ENCODE measurements around the gene FIGNL1. TPM values are rescaled to one million over a fixed set of nuclear protein-coding genes. Genes with fewer than 3 reads are reported as not detected.
A peak's percentile ranks its signal among the peaks of the same experiment; 100 is the strongest.

FIGNL1 gene
- total RNA-seq, 1 experiment from 2014 or later, result 37.9 TPM

GRCh38 chr7:50428911-50429310 is 21.2 kb downstream of the FIGNL1 start:
- no peak for DNase-seq (ENCODE audit: low read depth)

- no peak for DNase-seq (ENCODE audit: low read depth)
Observed at GRCh38 chr7:50427518-50427917, 22.6 kb downstream of the FIGNL1 start.

GRCh38 chr7:50426280-50427045 is 23.7 kb downstream of the FIGNL1 start:
- no peak for DNase-seq (ENCODE audit: low read depth)

- DNase-seq (ENCODE audit: low read depth), result no peak
Observed at GRCh38 chr7:50425318-50425717, 24.8 kb downstream of the FIGNL1 start.

- no peak for DNase-seq (ENCODE audit: low read depth)
Observed at GRCh38 chr7:50423860-50424259, 26.3 kb downstream of the FIGNL1 start.

- no peak for DNase-seq (ENCODE audit: low read depth)
Observed at GRCh38 chr7:50422858-50423257, 27.3 kb downstream of the FIGNL1 start.

- no peak for DNase-seq (ENCODE audit: low read depth)
Observed at GRCh38 chr7:50421043-50421442, 29.1 kb downstream of the FIGNL1 start.

- no peak for DNase-seq (ENCODE audit: low read depth)
Observed at GRCh38 chr7:50418526-50419290, 31.4 kb downstream of the FIGNL1 start.

- DNase-seq (ENCODE audit: low read depth), result peak; percentile 78
Observed at GRCh38 chr7:50418086-50418515, 32.0 kb downstream of the FIGNL1 start.

GRCh38 chr7:50416527-50417182 is 33.5 kb downstream of the FIGNL1 start:
- DNase-seq (ENCODE audit: low read depth), result no peak

- DNase-seq (ENCODE audit: low read depth), result no peak
Observed at GRCh38 chr7:50415844-50416364, 34.2 kb downstream of the FIGNL1 start.

- no peak for DNase-seq (ENCODE audit: low read depth)
Observed at GRCh38 chr7:50413561-50413960, 36.6 kb downstream of the FIGNL1 start.

- DNase-seq (ENCODE audit: low read depth), result no peak
Observed at GRCh38 chr7:50412973-50413372, 37.2 kb downstream of the FIGNL1 start.

- DNase-seq (ENCODE audit: low read depth), result no peak
Observed at GRCh38 chr7:50411332-50411731, 38.8 kb downstream of the FIGNL1 start.

GRCh38 chr7:50409856-50410745 is 40.0 kb downstream of the FIGNL1 start:
- DNase-seq (ENCODE audit: low read depth), result no peak

GRCh38 chr7:50406935-50407334 is 43.2 kb downstream of the FIGNL1 start:
- peak; percentile 8 for DNase-seq (ENCODE audit: low read depth)

GRCh38 chr7:50405221-50405620 is 44.9 kb downstream of the FIGNL1 start:
- no peak for DNase-seq (ENCODE audit: low read depth)

GRCh38 chr7:50404392-50404791 is 45.8 kb downstream of the FIGNL1 start:
- DNase-seq (ENCODE audit: low read depth), result peak; percentile 26

GRCh38 chr7:50400114-50400513 is 50.0 kb downstream of the FIGNL1 start:
- DNase-seq (ENCODE audit: low read depth), result no peak

GRCh38 chr7:50399635-50400034 is 50.5 kb downstream of the FIGNL1 start:
- DNase-seq (ENCODE audit: low read depth), result no peak

GRCh38 chr7:50399206-50399605 is 50.9 kb downstream of the FIGNL1 start:
- no peak for DNase-seq (ENCODE audit: low read depth)

Measured in HT1080 (cell line).